GM23248 (cell line): Measurements from ENCODE around the gene MACROD2.

ENCODE experiments used
- EZH2 ChIP-seq: fragments of 200-600 bp; sonication (generic); IDR thresholded peaks from 2 replicates; pipeline ENCODE4 v1.6.1; 2018; ENCODE audit warnings: antibody characterized with exemption, mild to moderate bottlenecking; ENCODE audit not compliant: insufficient read depth, poor library complexity, severe bottlenecking
- EZH2phosphoT487 ChIP-seq: fragments of 200-600 bp; sonication (generic); IDR thresholded peaks from 2 replicates; pipeline ENCODE4 v1.6.1; 2018; ENCODE audit warnings: antibody characterized with exemption, moderate library complexity, mild to moderate bottlenecking, low read depth; ENCODE audit not compliant: insufficient read depth

DNA sequence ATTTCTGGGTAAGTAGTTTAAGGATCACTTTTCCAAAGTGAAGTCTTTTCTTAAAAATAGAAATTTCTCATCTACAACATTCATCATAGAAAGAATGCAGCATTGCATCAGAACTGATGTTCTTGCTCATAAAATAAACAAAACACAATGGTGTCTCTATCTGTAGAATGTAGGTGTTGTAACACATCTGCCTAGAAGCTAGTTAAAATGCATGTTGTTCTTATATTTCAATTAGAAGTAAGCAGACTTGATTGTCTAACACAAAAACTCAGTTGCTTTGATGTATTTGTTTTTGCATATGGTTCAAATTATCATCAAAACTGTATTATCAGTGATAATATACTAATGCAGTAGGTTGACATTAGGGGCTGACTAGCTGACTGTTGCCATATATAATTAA lies 996.8 kb downstream of the MACROD2 start:
- TF ChIP-seq EZH2 (no peak), EZH2phosphoT487 (no peak)
